ENCODE data around the gene ATXN2. TPM values are rescaled to one million over a fixed set of nuclear protein-coding genes. Genes with fewer than 3 reads are reported as not detected.

Gene ATXN2
- total and polyA plus RNA-seq, 4 donors, result 23.8 to 97.5 (median 49.4) TPM

DNA sequence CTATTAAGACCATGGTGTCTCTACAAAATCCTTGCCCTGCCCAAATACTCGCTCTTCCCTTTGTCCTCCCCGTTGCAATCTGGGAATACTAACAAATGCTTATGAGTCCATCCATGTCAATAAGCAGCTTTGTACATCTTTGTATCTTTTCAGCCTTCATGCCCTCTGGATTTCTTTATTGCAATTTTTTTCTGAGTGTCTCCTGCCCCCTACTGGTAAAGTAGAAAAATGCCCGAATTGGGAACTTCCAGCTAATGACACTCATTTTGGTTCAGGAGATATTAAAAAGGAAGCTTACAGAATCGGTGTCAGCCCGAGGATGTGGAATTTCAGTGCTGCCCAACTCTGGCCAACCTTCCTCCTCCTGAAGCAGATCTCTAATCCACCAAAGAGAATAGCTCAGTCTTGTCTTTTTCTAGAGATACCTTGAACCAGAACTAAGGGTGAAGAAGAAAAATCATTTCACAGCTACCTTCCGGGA lies 147.4 kb downstream of the ATXN2 start:
- ATAC-seq (ENCODE audit: low FRiP score) (peak; percentile 39), DNase-seq (no peak)
- intact Hi-C loops (cut with DNase I), result loop anchor here (2.0 to 5.0 kb wide), 2 partner anchors 55 to 119 kb away; no protein-coding TSS in a partner anchor
- WGBS, 2 donors, result 37 to 43% methylated on average over 6 of the region's 6 CpGs
- Histone ChIP-seq H3K4me1 (ENCODE audit: control insufficient read depth in 1 of 2, insufficient read depth in 2 of 2, low read length in 2 of 2) (no peaks in the 10 kb centered on the region), H3K36me3 (ENCODE audit: control insufficient read depth in 1 of 2, insufficient read depth in 2 of 2, low read length in 1 of 2) (peaks cover 0 to 9% of the 10 kb centered on the region in 2 donors), H3K4me3 (ENCODE audit: low read length in 2 of 2) (no peak overlapping the region), H3K9me3 (ENCODE audit: control insufficient read depth, low read length) (no peaks in the 10 kb centered on the region), H3K27ac (ENCODE audit: low read depth in 1 of 2, low read length in 2 of 2) (no peak overlapping the region), H3K27me3 (ENCODE audit: control insufficient read depth in 1 of 2, insufficient read depth in 2 of 2, low read length in 1 of 2) (no peaks in the 10 kb centered on the region)

DNA sequence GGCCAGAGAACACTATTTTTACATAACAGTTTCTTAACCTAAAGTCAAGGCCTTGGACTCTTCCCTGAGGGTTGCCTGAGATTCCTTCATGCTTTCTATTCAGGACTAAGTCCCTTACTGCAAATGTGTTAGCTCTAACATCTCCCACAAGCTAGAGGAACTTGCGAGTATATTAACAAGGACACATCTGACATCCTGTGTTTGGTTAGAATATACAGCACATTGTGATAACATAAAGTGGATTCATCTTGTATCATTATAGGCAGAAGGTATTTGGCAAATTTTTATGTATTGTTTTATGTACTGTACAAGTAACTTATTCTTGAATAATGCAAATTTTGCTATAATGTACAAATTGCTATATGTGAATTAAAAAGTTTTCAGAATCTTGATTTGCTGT lies 147.9 kb downstream of the ATXN2 start:
- DNase-seq (no peak), ATAC-seq (ENCODE audit: low FRiP score) (no peak)
- H3K9me3 ChIP-seq (ENCODE audit: control insufficient read depth, low read length), result no peaks in the 10 kb centered on the region
- peaks cover 0 to 9% of the 10 kb centered on the region in 2 donors for H3K36me3 ChIP-seq (ENCODE audit: control insufficient read depth in 1 of 2, insufficient read depth in 2 of 2, low read length in 1 of 2)
- no peak overlapping the region for H3K4me3 ChIP-seq (ENCODE audit: low read length in 2 of 2)
- H3K27me3 ChIP-seq (ENCODE audit: control insufficient read depth in 1 of 2, insufficient read depth in 2 of 2, low read length in 1 of 2), result no peaks in the 10 kb centered on the region
- no peaks in the 10 kb centered on the region for H3K4me1 ChIP-seq (ENCODE audit: control insufficient read depth in 1 of 2, insufficient read depth in 2 of 2, low read length in 2 of 2)
- intact Hi-C loops (cut with DNase I), result loop anchor here (2.0 to 5.0 kb wide), 2 partner anchors 54 to 119 kb away; no protein-coding TSS in a partner anchor
- 81 to 85% methylated on average over 1 of the region's 1 CpG for WGBS, 2 donors
- no peak overlapping the region for H3K27ac ChIP-seq (ENCODE audit: low read depth in 1 of 2, low read length in 2 of 2)

DNA sequence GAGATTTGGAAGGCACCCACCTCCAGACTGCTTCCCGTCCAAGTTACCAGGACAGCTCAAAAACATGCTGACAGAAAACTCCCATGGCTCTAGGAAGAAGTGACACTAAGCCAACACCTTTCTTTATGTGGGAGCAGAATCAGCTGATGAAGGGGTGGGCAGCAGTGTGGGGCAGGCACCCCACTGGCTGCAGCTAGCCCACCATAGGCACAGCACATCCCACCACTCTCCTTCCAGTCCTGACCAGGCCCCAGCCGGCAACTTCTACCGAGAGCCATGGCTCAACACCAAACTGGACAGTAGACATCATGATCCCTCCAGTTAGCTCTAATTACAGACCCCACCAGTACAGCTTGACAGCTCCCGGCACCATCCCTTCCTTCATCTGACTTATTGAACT lies 148.4 kb downstream of the ATXN2 start:
- Histone ChIP-seq H3K27me3 (ENCODE audit: control insufficient read depth in 1 of 2, insufficient read depth in 2 of 2, low read length in 1 of 2) (no peaks in the 10 kb centered on the region), H3K27ac (ENCODE audit: low read depth in 1 of 2, low read length in 2 of 2) (no peak overlapping the region), H3K4me3 (ENCODE audit: low read length in 2 of 2) (no peak overlapping the region), H3K36me3 (ENCODE audit: control insufficient read depth in 1 of 2, insufficient read depth in 2 of 2, low read length in 1 of 2) (peaks cover 0 to 9% of the 10 kb centered on the region in 2 donors), H3K4me1 (ENCODE audit: control insufficient read depth in 1 of 2, insufficient read depth in 2 of 2, low read length in 2 of 2) (no peaks in the 10 kb centered on the region), H3K9me3 (ENCODE audit: control insufficient read depth, low read length) (no peaks in the 10 kb centered on the region)
- intact Hi-C loops (cut with DNase I), result loop anchor here (2.0 to 5.0 kb wide), 2 partner anchors 54 to 118 kb away; no protein-coding TSS in a partner anchor
- ATAC-seq (ENCODE audit: low FRiP score), result no peak
- peak in 1 of 2 donors; percentile 26 for DNase-seq
- WGBS, 2 donors, result 76 to 83% methylated on average over 4 of the region's 4 CpGs

DNA sequence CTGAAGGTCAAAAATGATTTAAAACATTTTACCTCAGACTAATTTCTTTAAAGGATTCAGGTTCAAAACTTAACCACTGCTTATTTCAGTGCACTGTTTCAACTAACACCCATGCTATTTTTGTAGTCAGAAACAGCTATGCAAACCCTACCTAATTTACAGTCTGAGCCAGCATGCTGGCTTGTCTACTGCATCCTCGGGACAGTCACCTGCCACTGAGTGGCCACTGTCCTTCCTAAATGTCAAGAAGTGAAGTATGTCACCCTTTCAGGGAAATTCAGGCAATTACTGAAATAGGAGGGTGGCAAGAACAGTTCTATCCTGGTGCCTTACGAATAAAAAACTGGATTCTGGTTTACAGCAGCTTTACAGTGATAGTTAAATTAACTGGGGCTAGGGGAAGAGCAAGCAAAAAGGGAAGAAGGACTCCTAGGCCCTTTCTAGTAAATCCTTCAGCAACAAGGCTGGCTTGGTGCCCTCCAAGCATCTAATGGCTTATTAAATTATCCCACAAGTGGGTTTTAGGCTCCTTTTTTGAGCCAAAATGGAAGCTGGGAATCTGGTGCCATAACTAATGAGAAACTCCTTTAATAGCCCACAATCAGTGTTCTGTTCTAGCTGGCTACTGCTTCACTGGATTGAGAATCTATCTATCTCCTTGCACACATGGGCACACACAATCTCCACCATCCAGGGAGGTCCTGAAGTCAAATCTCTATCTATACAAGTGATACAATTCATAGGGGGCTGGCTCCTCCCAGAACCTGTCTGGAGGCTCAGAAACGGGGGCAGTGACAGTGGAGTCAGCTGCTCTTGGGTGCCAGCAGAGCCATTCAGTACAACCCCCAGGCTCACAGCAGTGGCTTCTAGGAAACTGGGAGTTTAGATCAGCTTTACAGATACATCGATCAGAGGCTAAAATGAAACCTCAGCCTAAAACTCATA lies 150.0 kb downstream of the ATXN2 start:
- ATAC-seq (ENCODE audit: low FRiP score) (no peak), DNase-seq (no peak)
- Histone ChIP-seq H3K4me3 (ENCODE audit: low read length in 2 of 2) (no peak overlapping the region), H3K36me3 (ENCODE audit: control insufficient read depth in 1 of 2, insufficient read depth in 2 of 2, low read length in 1 of 2) (peaks cover 0 to 9% of the 10 kb centered on the region in 2 donors), H3K4me1 (ENCODE audit: control insufficient read depth in 1 of 2, insufficient read depth in 2 of 2, low read length in 2 of 2) (no peaks in the 10 kb centered on the region), H3K27ac (ENCODE audit: low read depth in 1 of 2, low read length in 2 of 2) (no peak overlapping the region), H3K27me3 (ENCODE audit: control insufficient read depth in 1 of 2, insufficient read depth in 2 of 2, low read length in 1 of 2) (no peaks in the 10 kb centered on the region), H3K9me3 (ENCODE audit: control insufficient read depth, low read length) (no peaks in the 10 kb centered on the region)
- intact Hi-C loops (cut with DNase I), result no loop called here
- 76 to 82% methylated on average over 4 of the region's 4 CpGs for WGBS, 2 donors

DNA sequence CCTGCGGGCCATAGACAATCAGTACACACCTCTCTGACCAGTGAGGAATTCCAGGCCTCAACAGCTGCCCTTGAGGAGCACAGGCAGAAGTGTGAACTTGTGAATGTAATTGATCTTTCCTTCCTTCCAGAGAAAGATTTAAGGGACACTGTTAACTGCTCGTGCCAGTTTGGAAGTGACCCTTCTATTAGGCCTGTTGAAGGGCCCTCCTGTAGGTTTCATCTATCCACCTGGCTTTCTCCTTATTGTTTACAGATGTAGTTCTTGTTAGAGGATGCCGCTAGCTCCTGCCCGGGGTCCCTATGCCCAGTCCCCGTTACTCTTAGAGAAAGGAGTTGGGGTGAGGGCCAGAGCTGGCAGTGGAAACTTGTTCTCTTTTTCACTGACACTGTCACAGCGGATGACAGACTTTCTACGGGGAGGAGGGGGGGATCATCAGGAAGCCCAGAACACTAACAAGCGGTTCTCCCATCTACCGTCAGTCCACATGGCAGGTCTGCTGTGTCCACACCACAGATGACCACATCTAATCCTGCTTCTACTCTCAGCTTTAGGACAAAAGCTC lies 150.8 kb downstream of the ATXN2 start:
- 80% methylated on average over 9 of the region's 9 CpGs for WGBS, 2 donors
- Histone ChIP-seq H3K9me3 (ENCODE audit: control insufficient read depth, low read length) (no peaks in the 10 kb centered on the region), H3K36me3 (ENCODE audit: control insufficient read depth in 1 of 2, insufficient read depth in 2 of 2, low read length in 1 of 2) (peaks cover 0 to 6% of the 10 kb centered on the region in 2 donors), H3K4me1 (ENCODE audit: control insufficient read depth in 1 of 2, insufficient read depth in 2 of 2, low read length in 2 of 2) (no peaks in the 10 kb centered on the region), H3K27ac (ENCODE audit: low read depth in 1 of 2, low read length in 2 of 2) (no peak overlapping the region), H3K4me3 (ENCODE audit: low read length in 2 of 2) (no peak overlapping the region), H3K27me3 (ENCODE audit: control insufficient read depth in 1 of 2, insufficient read depth in 2 of 2, low read length in 1 of 2) (no peaks in the 10 kb centered on the region)
- intact Hi-C loops (cut with DNase I), result no loop called here
- DNase-seq, result no peak
- ATAC-seq (ENCODE audit: low FRiP score), result no peak

DNA sequence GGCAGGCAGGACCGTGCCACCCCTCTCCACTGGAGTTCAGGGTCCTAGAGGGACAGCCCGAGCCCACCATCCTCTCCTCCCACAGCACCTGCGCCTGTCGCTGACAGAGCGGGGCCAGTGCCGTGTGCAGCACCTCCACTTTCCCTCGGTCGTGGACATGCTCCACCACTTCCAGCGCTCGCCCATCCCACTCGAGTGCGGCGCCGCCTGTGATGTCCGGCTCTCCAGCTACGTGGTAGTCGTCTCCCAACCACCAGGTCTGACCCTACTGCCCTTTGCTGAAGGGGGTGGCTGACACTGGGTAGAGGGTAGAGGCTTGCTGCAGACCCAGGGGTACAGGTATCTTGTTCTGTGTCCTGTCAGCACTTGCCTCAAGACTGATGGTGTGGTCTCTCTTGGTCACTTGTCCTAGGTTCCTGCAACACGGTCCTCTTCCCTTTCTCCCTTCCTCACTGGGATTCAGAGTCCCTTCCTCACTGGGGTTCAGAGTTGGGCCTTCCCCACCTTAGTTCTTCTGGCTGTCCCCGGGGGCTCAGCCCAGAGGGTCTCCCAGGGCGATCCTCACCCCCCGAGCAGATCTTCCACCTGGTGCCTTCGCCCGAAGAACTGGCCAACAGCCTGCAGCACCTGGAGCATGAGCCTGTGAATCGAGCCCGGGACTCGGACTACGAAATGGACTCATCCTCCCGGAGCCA lies 151.4 kb downstream of the ATXN2 start:
- Histone ChIP-seq H3K27ac (ENCODE audit: low read depth in 1 of 2, low read length in 2 of 2) (no peak overlapping the region), H3K9me3 (ENCODE audit: control insufficient read depth, low read length) (no peaks in the 10 kb centered on the region), H3K4me1 (ENCODE audit: control insufficient read depth in 1 of 2, insufficient read depth in 2 of 2, low read length in 2 of 2) (no peaks in the 10 kb centered on the region), H3K27me3 (ENCODE audit: control insufficient read depth in 1 of 2, insufficient read depth in 2 of 2, low read length in 1 of 2) (no peaks in the 10 kb centered on the region), H3K36me3 (ENCODE audit: control insufficient read depth in 1 of 2, insufficient read depth in 2 of 2, low read length in 1 of 2) (peaks cover 0 to 6% of the 10 kb centered on the region in 2 donors), H3K4me3 (ENCODE audit: low read length in 2 of 2) (no peak overlapping the region)
- peak in 1 of 2 donors; percentile 71 for DNase-seq
- intact Hi-C loops (cut with DNase I), result no loop called here
- 90 to 91% methylated on average over 28 of the region's 28 CpGs for WGBS, 2 donors
- no peak for ATAC-seq (ENCODE audit: low FRiP score)

DNA sequence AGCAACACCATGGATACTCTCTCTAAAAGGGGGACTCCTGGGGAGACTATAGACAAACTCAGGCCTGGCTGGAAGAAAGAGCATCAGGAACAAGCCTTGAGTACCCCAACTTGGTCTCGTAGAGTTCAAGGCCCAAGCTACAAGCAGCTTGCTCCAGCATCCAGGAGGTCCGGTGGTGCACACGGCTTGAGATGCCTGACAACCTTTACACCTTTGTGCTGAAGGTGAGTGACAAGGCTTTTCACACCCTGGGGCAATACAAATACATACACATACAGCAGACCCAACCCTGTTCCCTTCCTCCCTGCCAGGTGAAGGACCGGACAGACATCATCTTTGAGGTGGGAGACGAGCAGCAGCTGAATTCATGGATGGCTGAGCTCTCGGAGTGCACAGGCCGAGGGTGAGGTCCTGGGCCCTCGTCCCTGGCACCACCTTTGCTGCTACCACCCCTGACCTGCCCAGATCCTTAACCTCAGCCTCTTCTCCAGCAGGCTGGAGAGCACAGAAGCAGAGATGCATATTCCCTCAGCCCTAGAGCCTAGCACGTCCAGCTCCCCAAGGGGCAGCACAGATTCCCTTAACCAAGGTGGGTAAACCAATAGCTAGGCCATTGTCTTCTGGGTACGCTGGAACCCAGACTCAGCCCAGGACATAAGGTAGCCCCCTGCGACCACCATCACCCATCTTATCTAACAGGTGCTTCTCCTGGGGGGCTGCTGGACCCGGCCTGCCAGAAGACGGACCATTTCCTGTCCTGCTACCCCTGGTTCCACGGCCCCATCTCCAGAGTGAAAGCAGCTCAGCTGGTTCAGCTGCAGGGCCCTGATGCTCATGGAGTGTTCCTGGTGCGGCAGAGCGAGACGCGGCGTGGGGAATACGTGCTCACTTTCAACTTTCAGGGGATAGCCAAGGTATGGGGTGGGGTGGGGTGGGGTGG lies 152.2 kb downstream of the ATXN2 start:
- H3K27ac ChIP-seq (ENCODE audit: low read depth in 1 of 2, low read length in 2 of 2), result no peak overlapping the region
- no peaks in the 10 kb centered on the region for H3K4me1 ChIP-seq (ENCODE audit: control insufficient read depth in 1 of 2, insufficient read depth in 2 of 2, low read length in 2 of 2)
- intact Hi-C loops (cut with DNase I), result no loop called here
- no peaks in the 10 kb centered on the region for H3K27me3 ChIP-seq (ENCODE audit: control insufficient read depth in 1 of 2, insufficient read depth in 2 of 2, low read length in 1 of 2)
- WGBS, 2 donors, result 85 to 88% methylated on average over 20 of the region's 20 CpGs
- no peaks in the 10 kb centered on the region for H3K9me3 ChIP-seq (ENCODE audit: control insufficient read depth, low read length)
- DNase-seq (peak in 1 of 2 donors; percentile 50), ATAC-seq (ENCODE audit: low FRiP score) (no peak)
- H3K4me3 ChIP-seq (ENCODE audit: low read length in 2 of 2), result no peak overlapping the region
- peaks cover 0 to 8% of the 10 kb centered on the region in 2 donors for H3K36me3 ChIP-seq (ENCODE audit: control insufficient read depth in 1 of 2, insufficient read depth in 2 of 2, low read length in 1 of 2)
